Natural killer cell (primary cell): ENCODE data around the gene REG4. TPM values are rescaled to one million over a fixed set of nuclear protein-coding genes. Genes with fewer than 3 reads are reported as not detected.
A peak's percentile ranks its signal among the peaks of the same experiment; 100 is the strongest.

ENCODE experiments used
- ATAC-seq, 3 donors: fragments of 150-1000 bp in 2 of 3; fragments of 200-7000 bp in 1 of 3; cut with Tn5 transposase; 1 replicate in 1 of 3; 2 replicates in 2 of 3; pipeline ENCODE4 v1.10.0; 2021; ENCODE audit warnings: mild to moderate bottlenecking in 2 of 3, moderate library complexity in 2 of 3
- DNase-seq, 2 donors: peaks; one replicate each; pipeline versions ENCODE4 v3.0.0 to v3.0.0-alpha.2; 2013 to 2021; ENCODE audit warnings: mixed read lengths in 1 of 2
- H3K27ac ChIP-seq: one replicate; pipeline ENCODE4 v1.5.1; 2013; ENCODE audit warnings: mild to moderate bottlenecking, low read length
- H3K27me3 ChIP-seq: one replicate; pipeline ENCODE4 v1.6.1; 2013; ENCODE audit warnings: low read length; ENCODE audit not compliant: control insufficient read depth, insufficient read depth
- H3K36me3 ChIP-seq: one replicate; pipeline ENCODE4 v1.6.1; 2013; ENCODE audit warnings: low read length; ENCODE audit not compliant: control insufficient read depth, insufficient read depth
- H3K4me1 ChIP-seq: one replicate; pipeline ENCODE4 v1.6.1; 2013; ENCODE audit warnings: low read length; ENCODE audit not compliant: control insufficient read depth, insufficient read depth
- H3K4me3 ChIP-seq: one replicate; pipeline ENCODE4 v1.5.1; 2013; ENCODE audit warnings: low read length
- H3K9me3 ChIP-seq: one replicate; pipeline ENCODE4 v1.6.1; 2013; ENCODE audit warnings: low read length; ENCODE audit not compliant: control insufficient read depth, insufficient read depth
- H3K27ac Mint-ChIP-seq, 2 donors: one replicate each; pipeline ENCODE4 v1.8.0; 2022; ENCODE audit warnings: mild to moderate bottlenecking in 2 of 2, mixed read lengths in 2 of 2, moderate library complexity in 1 of 2
- H3K27me3 Mint-ChIP-seq, 2 donors: one replicate each; pipeline ENCODE4 v1.8.0; 2022; ENCODE audit warnings: low read depth in 2 of 2, mixed read lengths in 2 of 2
- H3K36me3 Mint-ChIP-seq: one replicate; pipeline ENCODE4 v1.8.0; 2022; ENCODE audit warnings: mixed read lengths
- H3K4me1 Mint-ChIP-seq, 2 donors: one replicate each; pipeline ENCODE4 v1.8.0; 2022; ENCODE audit warnings: mixed read lengths in 2 of 2
- H3K4me3 Mint-ChIP-seq: one replicate; pipeline ENCODE4 v1.8.0; 2022; ENCODE audit warnings: mild to moderate bottlenecking, moderate library complexity, mixed read lengths
- H3K9me3 Mint-ChIP-seq, 2 donors: one replicate each; pipeline ENCODE4 v1.8.0; 2022; ENCODE audit warnings: mixed read lengths in 2 of 2
- WGBS: methylation state at CpG from one replicate; pipeline ENCODE4 v1.1.7; 2013; ENCODE audit warnings: missing lambda C conversion rate; ENCODE audit not compliant: insufficient coverage; 5-methylcytosine and 5-hydroxymethylcytosine counted together
- intact Hi-C: fragments of 100-400 bp; cut with micrococcal nuclease; formaldehyde crosslinking; loops from one replicate; pipeline ENCODE4 v1.14.2; 2022
- total RNA-seq, 4 donors: library from RNA; stranded (reverse); fragments of 120-200 nt in 1 of 4; gene quantifications; one replicate each; pipeline versions ENCODE4 v1.2.3 to v1.2.4, GENCODE V29; 2013 to 2022
- TF ChIP-seq, protein P1 (sequence below): fragments of 200-600 bp; IDR thresholded peaks from one replicate; pipeline ENCODE4 v1.8.0; 2022; ENCODE audit warnings: antibody characterized with exemption

REG4 gene
- total RNA-seq, 3 donors from 2014 or later (not counting 1 experiment from before 2014, with no cell fraction given) = not detected

DNA sequence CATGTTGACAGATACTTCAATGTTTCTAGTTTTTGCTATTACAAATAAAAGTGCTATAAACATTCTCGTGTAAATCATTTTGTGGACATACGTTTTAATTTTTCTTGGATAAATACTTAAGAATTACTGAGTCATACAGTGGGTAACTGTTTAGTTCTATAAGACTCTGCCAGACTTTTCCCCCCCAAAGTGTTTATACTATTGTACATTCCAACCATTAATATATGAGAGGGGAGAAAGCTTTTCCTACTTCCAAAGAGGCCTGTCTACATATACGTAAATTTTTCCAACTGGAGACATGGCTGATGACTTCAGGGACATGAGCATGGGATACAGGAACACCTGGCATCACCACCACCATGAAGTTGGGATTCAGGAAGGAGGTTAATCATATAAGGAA, 17.0 kb upstream of the REG4 start:
- Mint-ChIP-seq H3K4me1 (no peaks in the 10 kb centered on the region), H3K36me3 (no peaks in the 10 kb centered on the region), H3K9me3 (no peaks in the 10 kb centered on the region), H3K27ac (no peak overlapping the region), H3K4me3 (no peak overlapping the region), H3K27me3 (peaks cover 14 to 46% of the 10 kb centered on the region in 2 donors)
- H3K9me3 ChIP-seq = no peaks in the 10 kb centered on the region
- DNase-seq (no peak), ATAC-seq (no peak)
- no CpG with 5 or more reads among the region's 3 CpGs for WGBS
- no peaks in the 10 kb centered on the region for H3K27me3 ChIP-seq
- intact Hi-C loops = no loop called here
- H3K4me1 ChIP-seq = no peaks in the 10 kb centered on the region
- no peak overlapping the region for H3K27ac ChIP-seq
- no peak overlapping the region for H3K4me3 ChIP-seq
- TF ChIP-seq, protein P1, sequence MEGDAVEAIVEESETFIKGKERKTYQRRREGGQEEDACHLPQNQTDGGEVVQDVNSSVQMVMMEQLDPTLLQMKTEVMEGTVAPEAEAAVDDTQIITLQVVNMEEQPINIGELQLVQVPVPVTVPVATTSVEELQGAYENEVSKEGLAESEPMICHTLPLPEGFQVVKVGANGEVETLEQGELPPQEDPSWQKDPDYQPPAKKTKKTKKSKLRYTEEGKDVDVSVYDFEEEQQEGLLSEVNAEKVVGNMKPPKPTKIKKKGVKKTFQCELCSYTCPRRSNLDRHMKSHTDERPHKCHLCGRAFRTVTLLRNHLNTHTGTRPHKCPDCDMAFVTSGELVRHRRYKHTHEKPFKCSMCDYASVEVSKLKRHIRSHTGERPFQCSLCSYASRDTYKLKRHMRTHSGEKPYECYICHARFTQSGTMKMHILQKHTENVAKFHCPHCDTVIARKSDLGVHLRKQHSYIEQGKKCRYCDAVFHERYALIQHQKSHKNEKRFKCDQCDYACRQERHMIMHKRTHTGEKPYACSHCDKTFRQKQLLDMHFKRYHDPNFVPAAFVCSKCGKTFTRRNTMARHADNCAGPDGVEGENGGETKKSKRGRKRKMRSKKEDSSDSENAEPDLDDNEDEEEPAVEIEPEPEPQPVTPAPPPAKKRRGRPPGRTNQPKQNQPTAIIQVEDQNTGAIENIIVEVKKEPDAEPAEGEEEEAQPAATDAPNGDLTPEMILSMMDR = no peak
- H3K36me3 ChIP-seq = no peaks in the 10 kb centered on the region

DNA sequence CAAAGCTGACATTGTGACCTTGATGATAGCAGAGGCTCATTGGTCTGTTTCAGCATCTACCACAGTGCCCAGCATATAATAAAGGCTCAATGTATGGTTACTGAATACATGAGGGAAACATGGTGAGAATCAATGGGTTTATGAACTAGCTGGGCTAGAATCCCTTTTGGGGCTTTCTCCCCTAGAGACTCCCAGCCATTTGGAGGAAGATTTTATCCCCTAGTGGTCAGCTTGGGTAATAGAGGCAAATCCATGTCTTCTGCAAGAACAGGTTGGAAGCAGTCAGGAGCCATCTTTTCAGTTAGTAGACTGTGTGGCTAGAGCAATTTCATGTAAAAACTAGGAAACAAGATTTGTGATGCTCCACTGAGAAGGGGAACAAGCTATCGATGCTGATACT, 15.8 kb upstream of the REG4 start:
- H3K27ac Mint-ChIP-seq = no peak overlapping the region
- DNase-seq (no peak), ATAC-seq (no peak)
- H3K9me3 ChIP-seq = no peaks in the 10 kb centered on the region
- 78% methylated on average over 1 of the region's 1 CpG for WGBS
- no peaks in the 10 kb centered on the region for H3K4me1 Mint-ChIP-seq
- H3K9me3 Mint-ChIP-seq = no peaks in the 10 kb centered on the region
- TF ChIP-seq, protein P1 = peak; percentile 29
- no peak overlapping the region for H3K4me3 Mint-ChIP-seq
- intact Hi-C loops = no loop called here
- H3K27me3 Mint-ChIP-seq = peaks cover 11 to 48% of the 10 kb centered on the region in 2 donors
- no peaks in the 10 kb centered on the region for H3K4me1 ChIP-seq
- no peaks in the 10 kb centered on the region for H3K36me3 Mint-ChIP-seq
- no peak overlapping the region for H3K27ac ChIP-seq
- peaks cover 6% of the 10 kb centered on the region for H3K27me3 ChIP-seq
- no peak overlapping the region for H3K4me3 ChIP-seq
- H3K36me3 ChIP-seq = no peaks in the 10 kb centered on the region

DNA sequence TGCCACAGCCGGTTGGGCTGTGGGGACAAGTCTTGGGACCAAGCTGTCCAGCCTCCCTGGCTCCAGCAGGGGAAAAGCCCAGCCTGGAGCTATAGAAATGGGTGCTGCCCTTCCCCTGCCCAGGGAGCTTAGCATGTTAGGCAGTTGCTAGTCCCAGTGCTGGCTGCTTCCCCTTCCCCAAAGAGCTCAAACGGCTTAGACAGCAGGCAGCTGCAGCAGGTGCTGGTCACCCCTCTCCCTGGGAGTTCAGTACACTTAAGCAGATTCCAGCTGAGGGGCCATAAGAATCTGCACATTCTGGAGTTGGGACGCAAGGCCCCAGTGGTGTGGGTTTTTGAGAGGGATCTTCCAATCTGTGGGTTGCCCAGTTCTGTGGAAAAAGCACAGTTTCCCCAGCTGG, 11.1 kb upstream of the REG4 start:
- WGBS = 81% methylated on average over 3 of the region's 3 CpGs
- Histone ChIP-seq H3K4me1 (no peaks in the 10 kb centered on the region), H3K27me3 (peaks cover 6% of the 10 kb centered on the region), H3K9me3 (no peaks in the 10 kb centered on the region), H3K4me3 (no peak overlapping the region), H3K36me3 (no peaks in the 10 kb centered on the region), H3K27ac (no peak overlapping the region)
- H3K27me3 Mint-ChIP-seq = peaks cover 14 to 41% of the 10 kb centered on the region in 2 donors
- intact Hi-C loops = no loop called here
- H3K9me3 Mint-ChIP-seq = peaks cover 0 to 3% of the 10 kb centered on the region in 2 donors
- H3K4me3 Mint-ChIP-seq = no peak overlapping the region
- DNase-seq (no peak), ATAC-seq (no peak)
- no peaks in the 10 kb centered on the region for H3K36me3 Mint-ChIP-seq
- H3K27ac Mint-ChIP-seq = no peak overlapping the region
- TF ChIP-seq, protein P1 = no peak
- H3K4me1 Mint-ChIP-seq = no peaks in the 10 kb centered on the region

DNA sequence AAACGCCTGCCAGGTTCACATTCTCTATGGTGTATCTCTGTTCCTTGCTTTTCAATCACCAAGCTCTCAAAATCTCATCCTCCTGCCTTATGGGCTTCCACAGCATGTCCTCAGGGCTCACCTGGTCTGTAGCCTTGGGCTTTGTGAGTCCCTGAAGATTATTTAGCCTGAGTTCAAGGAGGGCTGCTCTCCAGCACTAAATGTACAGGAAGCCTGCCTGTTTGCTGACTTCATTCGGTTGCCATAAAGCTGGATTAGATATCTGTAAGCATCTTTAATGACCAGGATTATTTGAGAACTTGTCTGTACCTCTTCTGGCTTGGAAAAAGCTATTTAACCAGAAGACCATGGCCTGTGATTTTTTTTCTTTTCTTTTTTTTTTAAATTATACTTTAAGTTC, 6.9 kb upstream of the REG4 start:
- H3K27ac ChIP-seq = no peak overlapping the region
- WGBS = 90% methylated on average over 2 of the region's 2 CpGs
- no peaks in the 10 kb centered on the region for H3K4me1 ChIP-seq
- Mint-ChIP-seq H3K9me3 (peaks cover 0 to 3% of the 10 kb centered on the region in 2 donors), H3K27ac (no peak overlapping the region), H3K36me3 (no peaks in the 10 kb centered on the region), H3K4me3 (no peak overlapping the region), H3K4me1 (no peaks in the 10 kb centered on the region), H3K27me3 (peaks cover 15 to 42% of the 10 kb centered on the region in 2 donors)
- H3K4me3 ChIP-seq = no peak overlapping the region
- ATAC-seq = no peak
- H3K36me3 ChIP-seq = no peaks in the 10 kb centered on the region
- H3K9me3 ChIP-seq = no peaks in the 10 kb centered on the region
- no peak for DNase-seq
- intact Hi-C loops = no loop called here
- peaks cover 6% of the 10 kb centered on the region for H3K27me3 ChIP-seq
- TF ChIP-seq, protein P1 = no peak
